SK-N-SH treated with all-trans-retinoic acid at 6 μM for 48 hours (cell line): ENCODE data around the gene PINK1.

Experiments
- BACH2 ChIP-seq: fragments of 250-450 bp; sonication (Bioruptor Pico); IDR thresholded peaks from 2 replicates; pipeline ENCODE4 v1.9.0; 2021; ENCODE audit warnings: mild to moderate bottlenecking, borderline replicate concordance
- CSRNP3 ChIP-seq: fragments of 250-450 bp; sonication (Bioruptor Pico); IDR thresholded peaks from 2 replicates; pipeline ENCODE4 v1.5.1; 2021; ENCODE audit warnings: mild to moderate bottlenecking, moderate library complexity
- GLIS3 ChIP-seq: fragments of 250-450 bp; sonication (Bioruptor Pico); IDR thresholded peaks from 2 replicates; pipeline ENCODE4 v1.5.0; 2020; ENCODE audit warnings: mild to moderate bottlenecking, moderate library complexity
- RARB ChIP-seq: fragments of 250-450 bp; sonication (Bioruptor Pico); IDR thresholded peaks from 2 replicates; pipeline ENCODE4 v1.8.0; 2021; ENCODE audit warnings: mild to moderate bottlenecking, moderate library complexity
- ZFP3 ChIP-seq: fragments of 250-450 bp; sonication (Bioruptor Pico); IDR thresholded peaks from 2 replicates; pipeline ENCODE4 v1.5.0; 2020; ENCODE audit warnings: mild to moderate bottlenecking, moderate library complexity
- TF ChIP-seq, protein P1 (sequence below): fragments of 250-450 bp; sonication (Bioruptor Pico); IDR thresholded peaks from 2 replicates; pipeline ENCODE4 v1.5.1; 2020; ENCODE audit warnings: low read depth, mild to moderate bottlenecking, moderate library complexity

DNA sequence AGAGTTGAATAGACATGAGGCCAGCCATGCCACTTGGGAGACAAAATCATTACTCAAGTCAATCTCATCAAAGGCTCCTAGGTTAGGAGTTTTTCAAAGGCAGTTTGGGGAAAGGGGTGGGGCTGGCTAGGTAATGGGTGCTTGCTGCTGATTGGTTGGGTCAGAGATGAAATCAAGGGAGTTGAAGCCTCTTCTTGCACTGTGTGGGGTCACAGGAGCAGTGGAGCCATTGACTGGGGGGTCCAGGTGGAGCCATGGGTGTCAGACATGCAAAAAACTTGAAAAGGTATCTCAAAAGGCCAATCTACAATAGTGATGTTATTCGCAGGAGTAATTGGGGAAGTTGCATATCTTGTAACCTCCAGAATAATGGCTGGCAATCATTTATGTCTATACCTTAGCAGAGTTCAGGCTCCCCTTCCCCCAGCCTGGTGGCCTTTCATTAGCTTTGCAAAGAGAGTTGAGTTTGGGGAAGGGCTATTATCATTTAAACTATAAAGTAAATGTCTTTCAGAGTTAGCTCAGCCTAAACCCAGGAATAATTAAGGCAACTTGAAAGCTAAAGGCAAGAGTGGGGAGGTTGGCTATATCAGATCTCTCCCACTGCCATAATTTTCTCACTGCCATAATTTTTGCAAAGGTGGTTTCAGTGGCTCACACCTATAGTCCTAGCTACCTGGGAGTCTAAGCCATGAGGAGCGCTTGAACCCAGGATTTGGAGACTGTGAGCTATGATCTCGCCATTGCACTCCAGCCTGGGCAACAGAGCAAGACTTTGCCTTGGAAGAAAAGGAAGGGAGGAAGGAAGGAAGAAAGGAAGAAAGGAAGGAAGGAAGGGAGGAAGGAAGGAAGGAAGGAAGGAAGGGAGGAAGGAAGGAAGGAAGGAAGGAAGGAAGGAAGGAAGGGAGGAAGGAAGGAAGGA is 7.8 kb upstream of the PINK1 start:
- no peak for TF ChIP-seq BACH2 (CRISPR knock-in tag)
- no peak for TF ChIP-seq GLIS3 (CRISPR knock-in tag)
- no peak for TF ChIP-seq CSRNP3 (CRISPR knock-in tag)
- no peak for TF ChIP-seq ZFP3 (CRISPR knock-in tag)
- TF ChIP-seq, protein P1, sequence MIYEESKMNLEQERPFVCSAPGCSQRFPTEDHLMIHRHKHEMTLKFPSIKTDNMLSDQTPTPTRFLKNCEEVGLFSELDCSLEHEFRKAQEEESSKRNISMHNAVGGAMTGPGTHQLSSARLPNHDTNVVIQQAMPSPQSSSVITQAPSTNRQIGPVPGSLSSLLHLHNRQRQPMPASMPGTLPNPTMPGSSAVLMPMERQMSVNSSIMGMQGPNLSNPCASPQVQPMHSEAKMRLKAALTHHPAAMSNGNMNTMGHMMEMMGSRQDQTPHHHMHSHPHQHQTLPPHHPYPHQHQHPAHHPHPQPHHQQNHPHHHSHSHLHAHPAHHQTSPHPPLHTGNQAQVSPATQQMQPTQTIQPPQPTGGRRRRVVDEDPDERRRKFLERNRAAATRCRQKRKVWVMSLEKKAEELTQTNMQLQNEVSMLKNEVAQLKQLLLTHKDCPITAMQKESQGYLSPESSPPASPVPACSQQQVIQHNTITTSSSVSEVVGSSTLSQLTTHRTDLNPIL (CRISPR knock-in tag): no peak
- TF ChIP-seq RARB (CRISPR knock-in tag): no peak
